GM12878 (cell line): ENCODE measurements around the gene ANO6. TPM values are rescaled to one million over a fixed set of nuclear protein-coding genes. Genes with fewer than 3 reads are reported as not detected.

ENCODE experiments used
- E2F4 ChIP-seq: IDR thresholded peaks from 2 replicates; pipeline ENCODE4 v1.6.1; 2012; ENCODE audit warnings: low read depth, low read length, improper control_type of control experiment
- EED ChIP-seq: sonication (generic); IDR thresholded peaks from 2 replicates; pipeline ENCODE4 v1.6.1; 2016; ENCODE audit warnings: antibody characterized with exemption, low read depth
- ETV6 ChIP-seq, 2 experiments: fragments of 450-650 bp in 1 of 2; IDR thresholded peaks in 1 of 2; conservative IDR thresholded peaks in 1 of 2; 2 replicates each; pipeline ENCODE4 v1.6.1; 2014; ENCODE audit warnings: antibody characterized with exemption in 1 of 2, borderline replicate concordance in 1 of 2, low read depth in 1 of 2, mild to moderate bottlenecking in 1 of 2, moderate library complexity in 1 of 2
- HDGF ChIP-seq: fragments of 450-650 bp; IDR thresholded peaks from 2 replicates; pipeline ENCODE4 v1.6.1; 2016; ENCODE audit warnings: antibody characterized with exemption
- IRF3 ChIP-seq: fragments of 450-650 bp; IDR thresholded peaks from 2 replicates; pipeline ENCODE4 v1.6.1; 2014; ENCODE audit warnings: mild to moderate bottlenecking
- IRF5 ChIP-seq: fragments of 450-650 bp; IDR thresholded peaks from 2 replicates; pipeline ENCODE4 v1.6.1; 2017; ENCODE audit warnings: borderline replicate concordance
- RELA ChIP-seq: fragments of 450-650 bp; IDR thresholded peaks from 2 replicates; pipeline ENCODE4 v1.8.0; 2014; ENCODE audit warnings: borderline replicate concordance; ENCODE audit not compliant: partially characterized antibody
- ZZZ3 ChIP-seq: IDR thresholded peaks from 2 replicates; pipeline ENCODE4 v1.6.1; 2011; ENCODE audit warnings: low read depth; ENCODE audit not compliant: control insufficient read depth, insufficient read length
- polyA plus RNA-seq, 11 experiments: library from polyadenylated mRNA; depleted of rRNA in 4 of 11; unstranded in 6 of 11; stranded (reverse) in 5 of 11; fragments of >200 nt; fragmentation: Nextera tagmentation in 4 of 11; fragmentation: Illumina TruSeq in 1 of 11; extraction: Ambion mirVana in 4 of 11; extraction: Trizol in 1 of 11; gene quantifications; 1 replicate in 1 of 11; 2 replicates in 10 of 11; pipeline versions ENCODE4 v1.2.1 to v1.2.3, GENCODE V29; 2011 to 2016; ENCODE audit warnings: inconsistent platforms in 2 of 11, missing spikeins in 2 of 11, low read depth in 1 of 11
- total RNA-seq, 4 experiments: library from RNA; depleted of rRNA in 3 of 4; stranded (reverse); fragments of >200 nt in 3 of 4; fragmentation: Illumina TruSeq in 1 of 4; extraction: Trizol in 1 of 4; gene quantifications; 2 replicates each; pipeline versions ENCODE4 v1.2.1 to v1.2.3, GENCODE V29; 2013 to 2021

ANO6 gene
- total and polyA plus RNA-seq, 10 of the 15 experiments (the other 5 are each of a cell fraction or from before 2014, with no cell fraction given) = 4.6 to 30.3 (median 26.0) TPM

- TF ChIP-seq ETV6 (conservative IDR thresholded peaks at IDR 0.05 in 1 of 2, IDR thresholded peaks at IDR 0.05 in 1 of 2; ENCODE audit: borderline replicate concordance in 1 of 2, low read depth in 1 of 2) (no peak), IRF5 (no peak), ZZZ3 (no peak), RELA (no peak), IRF3 (no peak), HDGF (no peak), E2F4 (no peak), EED (no peak)
Observed at GRCh38 chr12:45263587-45263986, 47.7 kb downstream of the ANO6 start (continued).
